ENCODE measurements around the gene TEKT1. TPM values are rescaled to one million over a fixed set of nuclear protein-coding genes. Genes with fewer than 3 reads are reported as not detected.
"Not testable (repeated sequence)": the region's sequence is repeated elsewhere in the genome, so short reads cannot be mapped to it uniquely, and the experiment has no call there.

TEKT1 gene
- total and polyA plus RNA-seq, 2 experiments from 2014 or later = not detected

DNA sequence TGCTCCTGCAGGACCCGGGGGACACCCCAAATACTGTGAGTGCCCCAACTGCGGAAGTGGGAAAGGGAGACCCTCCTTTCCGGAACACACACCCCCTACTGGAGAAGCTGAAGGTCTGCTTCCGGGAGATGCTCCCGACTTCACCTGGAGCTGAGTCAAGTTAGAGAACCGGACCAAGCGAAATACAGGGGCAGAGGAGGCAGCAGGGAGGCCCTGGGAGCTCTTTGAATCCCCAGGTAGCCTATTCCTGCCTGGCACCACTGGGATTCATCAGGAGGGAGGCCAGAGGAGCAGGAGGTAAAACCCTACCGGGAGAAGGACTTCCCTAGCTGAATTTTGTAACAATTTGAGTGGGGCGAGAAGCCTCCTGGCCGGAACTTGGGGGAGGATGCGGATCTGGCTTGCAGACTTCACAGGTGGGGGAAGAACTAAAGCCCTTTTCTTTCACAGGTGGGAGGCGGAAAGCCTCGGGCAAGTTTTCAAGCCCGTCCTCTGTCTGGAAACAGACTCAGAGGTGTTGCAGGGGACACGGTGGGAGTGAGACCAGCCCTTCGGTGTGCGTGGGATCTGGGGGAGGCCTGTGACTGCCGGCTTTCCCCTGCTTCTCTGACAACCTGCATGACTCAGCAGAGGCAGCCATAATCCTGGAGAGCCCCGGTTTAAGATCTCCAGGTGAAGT lies 22.4 kb upstream of the TEKT1 start:
- Histone ChIP-seq H3K4me3 (no peak overlapping the region), H3K27ac (no peak overlapping the region), H3K9me3 (ENCODE audit: low read depth) (no peaks in the 10 kb centered on the region), H3K27me3 (no peaks in the 10 kb centered on the region), H3K36me3 (no peaks in the 10 kb centered on the region), H3K4me1 (ENCODE audit: low read depth) (no peaks in the 10 kb centered on the region)
- DNase-seq (ENCODE audit: low read depth in 1 of 2, low spot score in 1 of 2) = no peak
- TF ChIP-seq, protein P1, sequence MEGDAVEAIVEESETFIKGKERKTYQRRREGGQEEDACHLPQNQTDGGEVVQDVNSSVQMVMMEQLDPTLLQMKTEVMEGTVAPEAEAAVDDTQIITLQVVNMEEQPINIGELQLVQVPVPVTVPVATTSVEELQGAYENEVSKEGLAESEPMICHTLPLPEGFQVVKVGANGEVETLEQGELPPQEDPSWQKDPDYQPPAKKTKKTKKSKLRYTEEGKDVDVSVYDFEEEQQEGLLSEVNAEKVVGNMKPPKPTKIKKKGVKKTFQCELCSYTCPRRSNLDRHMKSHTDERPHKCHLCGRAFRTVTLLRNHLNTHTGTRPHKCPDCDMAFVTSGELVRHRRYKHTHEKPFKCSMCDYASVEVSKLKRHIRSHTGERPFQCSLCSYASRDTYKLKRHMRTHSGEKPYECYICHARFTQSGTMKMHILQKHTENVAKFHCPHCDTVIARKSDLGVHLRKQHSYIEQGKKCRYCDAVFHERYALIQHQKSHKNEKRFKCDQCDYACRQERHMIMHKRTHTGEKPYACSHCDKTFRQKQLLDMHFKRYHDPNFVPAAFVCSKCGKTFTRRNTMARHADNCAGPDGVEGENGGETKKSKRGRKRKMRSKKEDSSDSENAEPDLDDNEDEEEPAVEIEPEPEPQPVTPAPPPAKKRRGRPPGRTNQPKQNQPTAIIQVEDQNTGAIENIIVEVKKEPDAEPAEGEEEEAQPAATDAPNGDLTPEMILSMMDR (IDR thresholded peaks at IDR 0.05; ENCODE audit: low read depth, low read length) = peak; percentile 40

DNA sequence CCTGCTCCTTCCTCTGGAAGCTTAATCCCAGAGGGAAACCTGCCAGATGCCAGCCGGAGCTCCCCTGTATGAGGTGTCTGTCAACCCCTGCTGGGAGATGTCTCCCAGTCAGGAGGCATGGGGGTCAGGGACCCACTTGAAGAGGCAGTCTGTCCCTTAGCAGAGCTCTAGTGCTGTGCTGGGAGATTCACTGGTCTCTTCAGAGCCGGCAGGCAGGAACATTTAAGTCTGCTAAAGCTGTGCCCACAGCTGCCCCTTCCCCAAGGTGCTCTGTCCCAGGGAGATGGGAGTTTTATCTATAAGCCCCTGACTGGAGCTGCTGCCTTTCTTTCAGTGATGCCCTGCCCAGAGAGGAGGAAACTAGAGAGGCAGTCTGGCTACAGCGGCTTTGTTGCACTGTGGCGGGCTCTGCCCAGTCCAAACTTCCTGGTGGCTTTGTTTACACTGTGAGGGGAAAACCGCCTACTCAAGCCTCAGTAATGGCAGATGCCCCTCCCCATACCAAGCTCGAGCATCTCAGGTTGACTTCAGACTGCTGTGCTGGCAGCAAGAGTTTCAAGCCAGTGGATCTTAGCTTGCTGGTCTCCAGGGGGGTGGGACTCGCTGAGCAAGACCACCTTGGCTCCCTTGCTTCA lies 17.1 kb upstream of the TEKT1 start:
- not testable (repeated sequence) for H3K27me3 ChIP-seq; H3K9me3 ChIP-seq (ENCODE audit: low read depth); H3K27ac ChIP-seq; H3K4me1 ChIP-seq (ENCODE audit: low read depth); DNase-seq (ENCODE audit: low read depth in 1 of 2, low spot score in 1 of 2); H3K36me3 ChIP-seq; H3K4me3 ChIP-seq

DNA sequence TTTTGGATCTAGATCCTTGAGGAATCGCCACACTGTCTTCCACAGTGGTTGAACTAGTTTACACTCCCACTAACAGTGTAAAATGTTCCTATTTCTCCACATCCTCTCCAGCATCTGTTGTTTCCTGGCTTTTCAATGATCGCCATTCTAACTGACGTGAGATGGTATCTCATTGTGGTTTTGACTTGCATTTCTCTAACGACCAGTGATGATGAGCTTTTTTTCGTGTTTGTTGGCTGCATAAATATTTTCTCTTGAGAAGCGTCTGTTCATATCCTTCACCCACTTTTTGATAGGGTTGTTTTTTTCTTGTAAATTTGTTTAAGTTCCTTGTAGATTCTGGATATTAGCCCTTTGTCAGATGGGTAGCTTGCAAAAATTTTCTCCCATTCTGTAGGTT lies 14.6 kb upstream of the TEKT1 start:
- not testable (repeated sequence) for H3K36me3 ChIP-seq; H3K27ac ChIP-seq; H3K4me3 ChIP-seq; H3K9me3 ChIP-seq (ENCODE audit: low read depth); DNase-seq (ENCODE audit: low read depth in 1 of 2, low spot score in 1 of 2); H3K4me1 ChIP-seq (ENCODE audit: low read depth)
- peaks cover 17% of the 10 kb centered on the region for H3K27me3 ChIP-seq

DNA sequence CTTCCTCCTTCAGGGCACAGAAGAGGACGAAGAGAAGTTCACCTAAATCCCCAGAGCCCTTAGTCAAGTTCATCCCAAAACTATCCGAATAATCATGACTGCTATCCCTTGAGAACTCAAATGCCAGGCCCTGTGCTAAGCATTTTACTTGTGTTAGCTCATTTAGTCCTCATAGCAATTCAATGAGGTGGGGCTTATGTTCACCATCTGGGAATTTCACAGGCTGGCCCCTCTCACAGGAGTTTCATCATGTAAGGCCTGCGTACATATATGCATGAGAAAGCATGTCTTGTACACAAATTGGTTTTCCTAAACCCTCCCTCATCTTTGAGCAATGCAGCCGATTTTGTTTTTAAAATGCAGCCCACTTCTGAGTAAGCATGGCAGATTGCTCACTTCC lies 12.9 kb upstream of the TEKT1 start:
- H3K4me1 ChIP-seq (ENCODE audit: low read depth); H3K4me3 ChIP-seq; H3K9me3 ChIP-seq (ENCODE audit: low read depth); DNase-seq (ENCODE audit: low read depth in 1 of 2, low spot score in 1 of 2); H3K36me3 ChIP-seq; H3K27ac ChIP-seq: not testable (repeated sequence)
- peaks cover 30% of the 10 kb centered on the region for H3K27me3 ChIP-seq

DNA sequence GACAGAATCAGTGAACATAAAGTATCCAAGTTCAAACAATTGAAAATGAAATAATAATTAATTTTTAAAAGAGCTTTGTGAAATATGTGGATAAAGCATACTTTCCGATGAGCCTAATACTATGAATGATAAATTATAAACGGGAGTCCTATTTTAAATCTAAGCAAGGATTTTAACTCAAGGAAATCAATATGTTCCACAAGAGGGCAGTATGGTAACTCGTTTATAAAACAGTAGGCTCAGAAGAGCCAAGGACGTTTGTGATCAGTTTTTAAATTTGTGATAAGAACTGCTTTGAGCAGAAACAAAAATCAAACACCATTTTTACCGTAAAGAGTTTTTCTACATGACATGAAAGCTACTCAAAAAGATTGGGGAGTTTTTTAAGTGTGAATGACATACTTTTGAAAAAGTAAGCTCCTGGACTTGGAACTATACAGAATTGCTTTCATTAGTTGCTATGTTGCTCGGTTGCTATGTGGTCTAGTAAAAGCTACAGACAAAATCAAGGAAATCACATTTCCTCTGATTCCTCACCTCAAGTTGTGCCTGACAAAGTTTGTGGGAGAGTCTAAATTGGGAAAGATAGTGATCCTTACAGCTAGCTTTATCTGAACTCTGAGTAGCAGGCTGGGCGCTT lies 11.8 kb upstream of the TEKT1 start:
- H3K4me3 ChIP-seq = no peak overlapping the region
- DNase-seq (ENCODE audit: low read depth in 1 of 2, low spot score in 1 of 2) = peak; percentile 65 to 69
- TF ChIP-seq, protein P1 (IDR thresholded peaks at IDR 0.05; ENCODE audit: low read depth, low read length) = peak; percentile 41
- no peaks in the 10 kb centered on the region for H3K4me1 ChIP-seq (ENCODE audit: low read depth)
- peaks cover 40% of the 10 kb centered on the region for H3K27me3 ChIP-seq
- H3K9me3 ChIP-seq (ENCODE audit: low read depth) = no peaks in the 10 kb centered on the region
- H3K27ac ChIP-seq = no peak overlapping the region
- no peaks in the 10 kb centered on the region for H3K36me3 ChIP-seq

DNA sequence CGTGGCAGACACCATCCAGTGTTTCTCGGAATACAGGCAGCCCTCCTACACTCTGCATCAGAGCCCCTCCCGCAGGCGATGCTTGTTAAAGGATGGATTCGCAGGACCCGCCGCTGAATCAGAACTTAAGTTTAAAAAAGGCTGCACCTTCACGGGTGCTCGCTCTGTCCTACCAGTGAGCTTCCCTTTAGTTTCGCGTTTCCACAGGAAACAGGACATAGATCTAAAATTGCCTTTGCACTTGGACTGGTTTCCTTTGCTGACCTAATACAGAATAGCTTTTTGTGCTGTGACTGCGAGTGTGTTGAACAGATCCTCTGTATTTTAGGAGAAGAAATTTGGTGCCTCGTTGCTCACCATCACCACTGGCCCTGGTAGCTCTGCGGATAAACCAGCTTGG lies 10.2 kb upstream of the TEKT1 start:
- H3K36me3 ChIP-seq; DNase-seq (ENCODE audit: low read depth in 1 of 2, low spot score in 1 of 2); H3K4me3 ChIP-seq; H3K4me1 ChIP-seq (ENCODE audit: low read depth); H3K27ac ChIP-seq; H3K9me3 ChIP-seq (ENCODE audit: low read depth): not testable (repeated sequence)
- H3K27me3 ChIP-seq = peaks cover 54% of the 10 kb centered on the region

DNA sequence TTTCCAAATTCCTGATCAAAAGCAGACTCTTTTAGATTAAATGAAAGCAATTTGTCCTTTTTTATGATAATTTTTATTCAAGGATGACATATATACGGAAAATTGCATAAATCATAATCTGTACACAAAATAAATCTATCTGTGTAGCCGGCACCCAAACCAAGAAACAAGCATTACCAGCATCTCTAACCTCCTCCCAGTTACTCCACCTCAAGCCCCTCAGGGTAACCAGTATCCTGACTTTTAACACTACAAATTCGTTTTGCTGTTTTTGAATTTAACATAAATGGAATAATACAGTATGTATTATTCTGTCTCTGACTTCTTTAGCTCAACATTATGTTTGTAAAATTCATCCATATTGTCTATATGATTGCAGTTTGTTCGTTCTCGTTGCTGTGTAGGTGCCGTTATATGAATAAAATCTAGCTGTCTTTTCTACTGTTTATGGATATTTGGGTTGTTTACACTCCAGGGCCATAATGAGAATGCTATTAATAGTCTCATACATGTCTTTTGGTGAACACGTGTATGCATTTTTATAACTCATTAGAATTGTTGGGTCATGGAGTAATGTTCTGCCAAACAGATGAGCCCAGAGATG lies 1.0 kb downstream of the TEKT1 start:
- no peaks in the 10 kb centered on the region for H3K36me3 ChIP-seq
- no peak for DNase-seq (ENCODE audit: low read depth in 1 of 2, low spot score in 1 of 2)
- H3K4me3 ChIP-seq = no peak overlapping the region
- H3K27ac ChIP-seq = no peak overlapping the region
- H3K9me3 ChIP-seq (ENCODE audit: low read depth) = no peaks in the 10 kb centered on the region
- peaks cover 75% of the 10 kb centered on the region for H3K27me3 ChIP-seq
- no peaks in the 10 kb centered on the region for H3K4me1 ChIP-seq (ENCODE audit: low read depth)
- TF ChIP-seq, protein P1 (IDR thresholded peaks at IDR 0.05; ENCODE audit: low read depth, low read length) = no peak

All from cardiac muscle cell (in vitro differentiated cells and primary cell).